HEK293 (cell line): ENCODE results near the gene AMPD3.

ENCODE experiments used
- CTCF ChIA-PET: fragments of 350-600 bp; formaldehyde crosslinking; extraction: SDS; loops from one replicate; lab custom pipeline; 2021; ENCODE audit warnings: antibody characterized with exemption; lab: Yijun Ruan, JAX
- POLR2A ChIA-PET: fragments of 300-600 bp; formaldehyde crosslinking; extraction: SDS; loops from one replicate; lab custom pipeline; 2020; ENCODE audit warnings: antibody characterized with exemption, inconsistent platforms; lab: Yijun Ruan, JAX
- H3K27ac ChIP-seq: fragments of 200-500 bp; sonication (Bioruptor generic); 2 replicates; pipeline ENCODE4 v1.5.1; 2014; ENCODE audit warnings: low read depth, low read length, control low read depth, inconsistent platforms; ENCODE audit errors: extremely low read depth
- H3K36me3 ChIP-seq, 2 experiments: fragments of 200-500 bp in 1 of 2; sonication (Bioruptor generic) in 1 of 2; 1 replicate in 1 of 2; 2 replicates in 1 of 2; pipeline ENCODE4 v1.5.1; 2014 to 2017; ENCODE audit warnings: inconsistent platforms in 2 of 2, low read length in 2 of 2; ENCODE audit not compliant: control insufficient read depth in 2 of 2, insufficient read depth in 1 of 2
- H3K4me1 ChIP-seq: fragments of 200-500 bp; sonication (Bioruptor generic); 2 replicates; pipeline ENCODE4 v1.5.1; 2014; ENCODE audit warnings: mild to moderate bottlenecking, low read length, inconsistent platforms; ENCODE audit not compliant: control insufficient read depth, insufficient read depth
- H3K4me3 ChIP-seq: 2 replicates; pipeline ENCODE4 v1.5.1; 2011; ENCODE audit warnings: low read depth, mild to moderate bottlenecking, control low read depth, low read length, moderate library complexity
- H3K9me3 ChIP-seq: fragments of 200-500 bp; sonication (Bioruptor generic); 2 replicates; pipeline ENCODE4 v1.5.1; 2014; ENCODE audit warnings: low read depth, low read length, inconsistent platforms; ENCODE audit not compliant: control insufficient read depth, insufficient read depth
- BCL11A ChIP-seq: fragments of 450-650 bp; formaldehyde crosslinking; IDR thresholded peaks from 2 replicates; pipeline ENCODE4 v1.5.1; 2016; ENCODE audit warnings: low read depth, missing biosample characterization, missing genetic modification characterization
- EGR2 ChIP-seq: fragments of 450-650 bp; formaldehyde crosslinking; IDR thresholded peaks from 2 replicates; pipeline ENCODE4 v1.5.1; 2016; ENCODE audit warnings: low read depth, missing biosample characterization, missing genetic modification characterization
- KLF17 ChIP-seq: fragments of 450-650 bp; formaldehyde crosslinking; IDR thresholded peaks from 2 replicates; pipeline ENCODE4 v1.5.1; 2016; ENCODE audit warnings: missing biosample characterization, missing genetic modification characterization
- KLF9 ChIP-seq: fragments of 450-650 bp; formaldehyde crosslinking; IDR thresholded peaks from 2 replicates; pipeline ENCODE4 v1.5.1; 2016; ENCODE audit warnings: missing biosample characterization, missing genetic modification characterization, low read depth
- MEIS1 ChIP-seq: sonication (generic); formaldehyde crosslinking; IDR thresholded peaks from 2 replicates; pipeline ENCODE4 v1.8.1; 2022; ENCODE audit warnings: missing genetic modification reagents, mild to moderate bottlenecking, borderline replicate concordance
- SETDB1 ChIP-seq: IDR thresholded peaks from one replicate; pipeline ENCODE4 v1.6.1; 2017; ENCODE audit warnings: mild to moderate bottlenecking, low read length, moderate library complexity, mixed read lengths; ENCODE audit not compliant: insufficient read length
- SP2 ChIP-seq: fragments of 450-650 bp; formaldehyde crosslinking; IDR thresholded peaks from 2 replicates; pipeline ENCODE4 v1.5.1; 2016; ENCODE audit warnings: missing biosample characterization, missing genetic modification characterization
- WT1 ChIP-seq: fragments of 450-650 bp; formaldehyde crosslinking; IDR thresholded peaks from 2 replicates; pipeline ENCODE4 v1.5.1; 2016; ENCODE audit warnings: missing biosample characterization, missing genetic modification characterization
- ZBTB44 ChIP-seq: fragments of 450-650 bp; IDR thresholded peaks from 2 replicates; pipeline ENCODE4 v1.5.1; 2018; ENCODE audit warnings: missing biosample characterization, mild to moderate bottlenecking, missing genetic modification characterization
- ZBTB6 ChIP-seq: fragments of 450-650 bp; formaldehyde crosslinking; IDR thresholded peaks from 2 replicates; pipeline ENCODE4 v1.5.1; 2017; ENCODE audit warnings: missing biosample characterization, missing genetic modification characterization
- ZEB2 ChIP-seq: fragments of 450-650 bp; formaldehyde crosslinking; IDR thresholded peaks from 2 replicates; pipeline ENCODE4 v1.5.1; 2016; ENCODE audit warnings: missing biosample characterization, missing genetic modification characterization
- ZFHX2 ChIP-seq: fragments of 450-650 bp; formaldehyde crosslinking; conservative IDR thresholded peaks from 2 replicates; pipeline ENCODE4 v1.5.1; 2016; ENCODE audit warnings: missing biosample characterization, missing genetic modification characterization
- ZIC2 ChIP-seq: fragments of 450-650 bp; formaldehyde crosslinking; IDR thresholded peaks from 2 replicates; pipeline ENCODE4 v1.5.1; 2016; ENCODE audit warnings: missing biosample characterization, missing genetic modification characterization
- ZNF155 ChIP-seq: fragments of 450-650 bp; formaldehyde crosslinking; IDR thresholded peaks from 2 replicates; pipeline ENCODE4 v1.5.1; 2016; ENCODE audit warnings: missing biosample characterization, missing genetic modification characterization
- ZNF169 ChIP-seq: fragments of 450-650 bp; formaldehyde crosslinking; IDR thresholded peaks from 2 replicates; pipeline ENCODE4 v1.5.1; 2016; ENCODE audit warnings: missing biosample characterization, missing genetic modification characterization
- ZNF174 ChIP-seq: fragments of 450-650 bp; formaldehyde crosslinking; IDR thresholded peaks from 2 replicates; pipeline ENCODE4 v1.5.0; 2017; ENCODE audit warnings: missing biosample characterization, mild to moderate bottlenecking, missing genetic modification characterization
- ZNF2 ChIP-seq: fragments of 450-650 bp; formaldehyde crosslinking; IDR thresholded peaks from 2 replicates; pipeline ENCODE4 v1.5.1; 2016; ENCODE audit warnings: missing biosample characterization, missing genetic modification characterization
- ZNF266 ChIP-seq: fragments of 450-650 bp; formaldehyde crosslinking; IDR thresholded peaks from 2 replicates; pipeline ENCODE4 v1.5.1; 2016; ENCODE audit warnings: missing biosample characterization, missing genetic modification characterization, low read depth
- ZNF362 ChIP-seq: fragments of 450-650 bp; formaldehyde crosslinking; IDR thresholded peaks from 2 replicates; pipeline ENCODE4 v1.5.1; 2016; ENCODE audit warnings: missing biosample characterization, missing genetic modification characterization
- ZNF37A ChIP-seq: fragments of 450-650 bp; IDR thresholded peaks from 2 replicates; pipeline ENCODE4 v1.5.1; 2018; ENCODE audit warnings: missing biosample characterization, missing genetic modification characterization
- ZNF473 ChIP-seq: fragments of 450-650 bp; formaldehyde crosslinking; IDR thresholded peaks from 2 replicates; pipeline ENCODE4 v1.5.1; 2017; ENCODE audit warnings: missing biosample characterization, missing genetic modification characterization
- ZNF48 ChIP-seq: fragments of 450-650 bp; formaldehyde crosslinking; IDR thresholded peaks from 2 replicates; pipeline ENCODE4 v1.5.1; 2016; ENCODE audit warnings: missing biosample characterization, missing genetic modification characterization
- ZNF549 ChIP-seq: fragments of 450-650 bp; IDR thresholded peaks from 2 replicates; pipeline ENCODE4 v1.5.1; 2018; ENCODE audit warnings: missing biosample characterization, missing genetic modification characterization, mild to moderate bottlenecking, inconsistent platforms, moderate library complexity
- ZNF623 ChIP-seq: fragments of 450-650 bp; formaldehyde crosslinking; IDR thresholded peaks from 2 replicates; pipeline ENCODE4 v1.5.1; 2016; ENCODE audit warnings: missing biosample characterization, missing genetic modification characterization
- ZNF660 ChIP-seq: fragments of 450-650 bp; IDR thresholded peaks from 2 replicates; pipeline ENCODE4 v1.5.1; 2018; ENCODE audit warnings: missing biosample characterization, mild to moderate bottlenecking, missing genetic modification characterization
- ZNF677 ChIP-seq: fragments of 450-650 bp; IDR thresholded peaks from 2 replicates; pipeline ENCODE4 v1.5.0; 2018; ENCODE audit warnings: missing biosample characterization, mild to moderate bottlenecking, missing genetic modification characterization, moderate library complexity
- ZNF704 ChIP-seq: fragments of 450-650 bp; formaldehyde crosslinking; IDR thresholded peaks from 2 replicates; pipeline ENCODE4 v1.5.1; 2016; ENCODE audit warnings: missing biosample characterization, missing genetic modification characterization
- ZNF830 ChIP-seq: fragments of 450-650 bp; IDR thresholded peaks from 2 replicates; pipeline ENCODE4 v1.5.0; 2018; ENCODE audit warnings: missing biosample characterization, missing genetic modification characterization, low read depth, mild to moderate bottlenecking, moderate library complexity
- ZNF837 ChIP-seq: fragments of 450-650 bp; formaldehyde crosslinking; IDR thresholded peaks from 2 replicates; pipeline ENCODE4 v1.5.1; 2016; ENCODE audit warnings: missing biosample characterization, missing genetic modification characterization
- ZSCAN5A ChIP-seq: fragments of 450-650 bp; formaldehyde crosslinking; IDR thresholded peaks from 2 replicates; pipeline ENCODE4 v1.5.1; 2016; ENCODE audit warnings: missing biosample characterization, missing genetic modification characterization

AMPD3 gene

GRCh38 chr11:10483174-10483573, 28.1 kb downstream of the AMPD3 start:
- TF ChIP-seq ZIC2 (tag by site-specific recombination) (no peak), ZNF549 (no peak), ZBTB6 (no peak), ZBTB44 (tag by site-specific recombination) (no peak), ZNF704 (tag by site-specific recombination) (no peak), ZNF473 (no peak), ZNF174 (tag by site-specific recombination) (no peak), ZNF169 (tag by site-specific recombination) (no peak), ZEB2 (tag by site-specific recombination) (no peak), ZNF48 (tag by site-specific recombination) (no peak), BCL11A (tag by site-specific recombination) (no peak), ZNF2 (tag by site-specific recombination) (no peak), ZNF155 (no peak)
- POLR2A ChIA-PET, result no interaction called here
- Histone ChIP-seq H3K9me3 (no peaks in the 10 kb centered on the region), H3K4me3 (no peak overlapping the region), H3K36me3 (no peaks in the 10 kb centered on the region), H3K27ac (no peak overlapping the region), H3K4me1 (no peaks in the 10 kb centered on the region)
- CTCF ChIA-PET, result no interaction called here

GRCh38 chr11:10483584-10483983, 28.5 kb downstream of the AMPD3 start:
- Histone ChIP-seq H3K9me3 (no peaks in the 10 kb centered on the region), H3K4me3 (no peak overlapping the region), H3K4me1 (no peaks in the 10 kb centered on the region), H3K27ac (no peak overlapping the region), H3K36me3 (no peaks in the 10 kb centered on the region)
- POLR2A ChIA-PET, result no interaction called here
- CTCF ChIA-PET, result no interaction called here
- no peak for TF ChIP-seq ZNF677 (tag by site-specific recombination)
- TF ChIP-seq ZNF623, result no peak
- no peak for TF ChIP-seq SP2 (tag by site-specific recombination)
- no peak for TF ChIP-seq EGR2 (tag by site-specific recombination)
- TF ChIP-seq ZSCAN5A (tag by site-specific recombination), result no peak
- no peak for TF ChIP-seq WT1 (tag by site-specific recombination)
- no peak for TF ChIP-seq KLF17 (tag by site-specific recombination)
- TF ChIP-seq KLF9 (tag by site-specific recombination), result no peak
- TF ChIP-seq ZNF266 (tag by site-specific recombination), result no peak
- TF ChIP-seq ZNF830, result no peak
- no peak for TF ChIP-seq MEIS1 (CRISPR knock-in tag)
- TF ChIP-seq ZNF362 (tag by site-specific recombination), result no peak
- TF ChIP-seq ZNF660, result no peak
- no peak for TF ChIP-seq ZFHX2 (tag by site-specific recombination)
- no peak for TF ChIP-seq SETDB1
- no peak for TF ChIP-seq ZNF37A
- TF ChIP-seq ZNF837 (tag by site-specific recombination), result no peak
